ENCODE measurements around the gene PLXNA4.

DNA sequence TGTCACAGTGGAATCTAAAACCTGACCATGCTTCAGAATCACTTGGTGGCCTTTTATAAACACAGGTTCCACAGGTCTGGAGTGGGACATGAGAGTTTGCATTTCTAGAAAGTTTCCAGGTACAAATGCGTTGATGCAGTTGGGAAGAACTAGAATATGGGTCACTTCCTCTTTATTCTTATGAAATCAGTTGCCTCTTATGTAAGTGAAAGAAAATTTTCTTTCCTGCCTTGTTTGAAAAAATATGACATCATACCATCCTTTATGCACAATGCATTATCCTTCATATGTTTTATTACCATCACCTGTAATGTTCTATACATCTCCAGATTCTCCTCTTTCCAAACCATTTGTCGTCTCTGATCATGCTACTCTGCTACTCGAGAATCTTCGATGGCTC lies 44.0 kb downstream of the PLXNA4 start:
- no peak for TF ChIP-seq EZH2 (IDR thresholded peaks at IDR 0.05; ENCODE audit: low read depth, unreplicated experiment)
- no peak for TF ChIP-seq CTCF (conservative IDR thresholded peaks at IDR 0.05; ENCODE audit: low read depth in 2 of 2)
- TF ChIP-seq ETS1 (IDR thresholded peaks at IDR 0.05): no peak
- TF ChIP-seq POLR2AphosphoS5 (IDR thresholded peaks at IDR 0.05; ENCODE audit: low read depth): no peak
- no peak for TF ChIP-seq EZH2phosphoT487 (IDR thresholded peaks at IDR 0.05; ENCODE audit: unreplicated experiment)

All from GM23338 (cell line).